Mammary epithelial cell (primary cell): Measurements from ENCODE around the gene HERC3.

ENCODE experiments used
- CTCF ChIP-seq, 2 donors: IDR thresholded peaks in 1 of 2; conservative IDR thresholded peaks in 1 of 2; 2 replicates each; pipeline ENCODE4 v1.5.1; 2011 to 2012; ENCODE audit warnings: inconsistent platforms in 2 of 2, low read length in 2 of 2, mild to moderate bottlenecking in 2 of 2, control low read depth in 1 of 2, low read depth in 1 of 2; ENCODE audit not compliant: insufficient read depth in 1 of 2; ENCODE audit errors: extremely low read depth in 1 of 2
- EZH2 ChIP-seq: IDR thresholded peaks from 2 replicates; pipeline ENCODE4 v1.6.1; 2012; ENCODE audit warnings: low read length, inconsistent platforms, borderline replicate concordance

GRCh38 chr4:88705223-88705622 lies 112.9 kb downstream of the HERC3 start:
- TF ChIP-seq CTCF (conservative IDR thresholded peaks at IDR 0.05 in 1 of 2, IDR thresholded peaks at IDR 0.05 in 1 of 2; ENCODE audit: extremely low read depth in 1 of 2, insufficient read depth in 1 of 2, low read depth in 1 of 2, low read length in 2 of 2) (no peak), EZH2 (no peak)
